Activated gamma-delta T cell (primary cell): ENCODE data around the gene YIPF3.
A peak's percentile ranks its signal among the peaks of the same experiment; 100 is the strongest.
"Not testable (repeated sequence)": the region's sequence is repeated elsewhere in the genome, so short reads cannot be mapped to it uniquely, and the experiment has no call there.

Experiments
- DNase-seq: peaks from one replicate; lab custom pipeline; 2025; lab: John Stamatoyannopoulos, UW

YIPF3 gene

GRCh38 chr6:43493230-43493629 lies 23.5 kb downstream of the YIPF3 start:
- DNase-seq: no peak

GRCh38 chr6:43492673-43493072 lies 24.1 kb downstream of the YIPF3 start:
- no peak for DNase-seq

GRCh38 chr6:43491750-43492661 lies 24.7 kb downstream of the YIPF3 start:
- DNase-seq: no peak

GRCh38 chr6:43490523-43490939 lies 26.2 kb downstream of the YIPF3 start:
- no peak for DNase-seq

GRCh38 chr6:43489277-43490072 lies 27.3 kb downstream of the YIPF3 start:
- no peak for DNase-seq

GRCh38 chr6:43488667-43489276 lies 28.0 kb downstream of the YIPF3 start:
- DNase-seq: no peak

- DNase-seq: no peak
Observed at GRCh38 chr6:43481591-43482236, 35.0 kb downstream of the YIPF3 start.

- no peak for DNase-seq
Observed at GRCh38 chr6:43481075-43481474, 35.7 kb downstream of the YIPF3 start.

- DNase-seq: no peak
Observed at GRCh38 chr6:43478008-43478372, 38.7 kb downstream of the YIPF3 start.

GRCh38 chr6:43477235-43478007 lies 39.3 kb downstream of the YIPF3 start, which contains the start of gene TJAP1:
Gene TJAP1 (plus strand): TSS chr6:43477570. CDS start chr6:43499002, 21,432 bp downstream.
- peak; percentile 91 for DNase-seq

- no peak for DNase-seq
Observed at GRCh38 chr6:43476746-43477145, 40.0 kb downstream of the YIPF3 start.

GRCh38 chr6:43475516-43475915 lies 41.2 kb downstream of the YIPF3 start:
- no peak for DNase-seq

GRCh38 chr6:43472515-43472914 lies 44.2 kb downstream of the YIPF3 start:
- no peak for DNase-seq

- no peak for DNase-seq
Observed at GRCh38 chr6:43471399-43471798, 45.3 kb downstream of the YIPF3 start.

- DNase-seq: no peak
Observed at GRCh38 chr6:43469947-43470346, 46.8 kb downstream of the YIPF3 start.

GRCh38 chr6:43468748-43469681 lies 47.7 kb downstream of the YIPF3 start:
- no peak for DNase-seq

- DNase-seq: no peak
Observed at GRCh38 chr6:43468240-43468639, 48.5 kb downstream of the YIPF3 start.

- DNase-seq: no peak
Observed at GRCh38 chr6:43467752-43468151, 49.0 kb downstream of the YIPF3 start.

- DNase-seq: not testable (repeated sequence)
Observed at GRCh38 chr6:43467265-43467664, 49.5 kb downstream of the YIPF3 start.

GRCh38 chr6:43465948-43466347 lies 50.8 kb downstream of the YIPF3 start:
- DNase-seq: no peak
